Stimulated activated CD8-positive, alpha-beta memory T cell treated with anti-CD3 and anti-CD28 coated beads, Interleukin-12 subunit alpha, Interleukin-12 subunit beta, amount 100 ng/mL, for 4 hours (primary cell): ENCODE results near the gene RASAL2.
"Not testable (repeated sequence)": the region's sequence is repeated elsewhere in the genome, so short reads cannot be mapped to it uniquely, and the experiment has no call there.

Experiments
- DNase-seq: peaks from one replicate; pipeline ENCODE4 v3.0.0-alpha.2; 2020; ENCODE audit warnings: low read depth

Gene RASAL2

DNA sequence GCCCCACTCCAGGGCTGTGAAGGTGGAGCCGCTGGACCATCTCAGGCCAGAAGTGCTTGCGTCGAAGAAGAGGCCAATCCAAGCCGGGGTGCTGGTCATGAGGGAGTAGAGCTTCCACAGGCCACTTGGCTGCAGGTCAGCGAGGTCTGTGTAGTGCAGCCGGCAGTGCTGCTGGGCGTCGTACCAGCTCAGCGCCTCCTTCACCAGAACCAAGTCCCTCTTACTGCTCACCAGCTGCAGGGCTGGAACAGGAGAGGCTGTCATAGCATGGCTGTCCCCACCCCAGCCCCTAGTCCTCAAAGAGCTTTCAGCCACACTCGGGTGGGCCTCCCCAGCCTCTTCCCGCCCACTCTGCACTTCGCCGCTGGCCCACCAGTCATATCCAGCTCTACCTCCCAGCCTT, 400.7 kb downstream of the RASAL2 start:
- DNase-seq, result no peak

DNA sequence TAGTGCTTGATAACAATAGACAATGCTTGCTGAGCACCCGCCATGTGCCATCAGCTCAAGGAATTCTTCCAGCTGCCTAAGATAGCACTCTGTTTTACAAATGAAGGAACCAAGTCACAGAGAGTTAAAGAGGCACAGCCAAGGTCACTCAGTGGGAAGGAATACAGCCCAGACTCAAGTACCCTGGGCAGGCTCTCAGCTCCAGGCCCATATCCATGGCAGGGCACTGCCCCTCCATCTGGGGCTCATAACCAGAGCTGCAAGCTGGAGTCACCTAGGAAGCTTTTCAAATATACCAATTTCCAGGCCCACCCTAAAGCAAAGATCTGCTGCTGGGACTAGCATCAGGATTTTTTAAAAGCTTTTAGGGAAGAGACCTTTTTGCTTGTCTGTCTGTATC, 401.3 kb downstream of the RASAL2 start:
- no peak for DNase-seq

DNA sequence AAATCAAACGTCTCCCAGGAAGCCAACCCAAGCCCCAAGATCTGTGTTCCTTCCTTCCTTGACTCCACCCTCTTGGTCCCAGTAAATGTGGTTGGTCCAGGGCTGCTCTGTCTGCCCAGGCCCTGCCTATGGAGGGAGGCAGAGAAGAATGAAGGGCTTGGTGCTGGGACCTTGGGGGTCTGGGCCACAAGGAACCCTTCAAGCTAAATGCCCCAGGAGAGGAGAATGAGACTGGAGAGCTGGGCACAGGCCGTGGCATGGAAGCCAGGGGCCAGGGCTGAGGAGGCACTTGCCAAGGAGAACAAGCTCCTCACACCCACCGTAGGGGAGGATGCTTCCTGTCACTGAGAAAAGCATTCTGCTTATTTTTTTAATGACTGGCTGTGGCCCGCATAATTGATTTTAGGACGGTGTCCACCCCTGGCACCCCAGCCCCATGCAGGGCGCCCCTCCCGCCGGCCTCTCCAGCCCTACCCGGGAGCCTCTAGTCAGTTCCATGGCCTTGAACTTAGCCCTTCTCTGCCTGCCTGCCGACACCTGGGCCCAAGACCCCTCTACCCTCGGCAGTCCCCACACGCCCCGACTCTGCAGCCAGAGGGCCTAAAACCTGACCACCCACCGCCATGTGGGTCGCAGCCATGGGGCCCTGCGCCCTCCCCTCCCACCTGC, 402.0 kb downstream of the RASAL2 start:
- DNase-seq, result no peak

DNA sequence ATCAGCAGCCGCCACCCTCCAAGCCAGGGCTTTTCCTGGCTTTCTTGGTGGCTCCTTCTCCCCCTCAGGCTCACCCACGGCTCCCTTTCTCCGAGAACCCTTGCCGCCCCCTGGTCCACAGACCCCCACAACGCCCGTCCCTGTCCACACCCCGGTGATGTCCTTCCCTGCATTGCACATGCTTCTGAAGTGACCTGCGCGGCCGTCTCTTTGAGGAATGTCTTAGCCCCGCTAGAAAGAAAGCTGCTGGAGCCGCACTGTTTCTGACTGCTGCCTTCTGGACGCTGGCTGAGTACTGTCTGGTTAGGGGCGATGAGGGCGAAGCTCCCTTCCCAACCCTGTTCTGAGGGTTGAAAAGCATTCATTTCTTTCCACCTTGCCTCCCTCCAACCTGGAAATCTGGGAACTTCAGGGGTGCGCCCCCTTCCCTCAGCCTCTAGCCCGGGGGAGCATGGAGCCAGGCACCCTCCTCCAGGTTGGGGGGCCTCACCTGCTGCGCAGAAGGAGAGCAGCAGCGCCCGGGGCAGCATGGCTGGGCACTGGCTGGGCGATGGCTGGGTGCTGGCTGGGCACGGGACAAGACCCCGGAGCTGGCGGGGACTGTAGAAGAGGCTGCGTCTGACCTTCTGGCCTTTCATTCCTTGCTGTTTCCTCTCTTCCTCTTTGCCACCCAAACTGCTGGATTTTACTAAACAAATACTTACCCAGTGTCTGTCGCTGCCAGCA, 402.7 kb downstream of the RASAL2 start, which contains the start of gene CLEC20A:
CLEC20A (minus strand) TSS at position 555 of the 726 bp plus-strand sequence; CDS start at position 530, 25 bp downstream.
- DNase-seq, result no peak

DNA sequence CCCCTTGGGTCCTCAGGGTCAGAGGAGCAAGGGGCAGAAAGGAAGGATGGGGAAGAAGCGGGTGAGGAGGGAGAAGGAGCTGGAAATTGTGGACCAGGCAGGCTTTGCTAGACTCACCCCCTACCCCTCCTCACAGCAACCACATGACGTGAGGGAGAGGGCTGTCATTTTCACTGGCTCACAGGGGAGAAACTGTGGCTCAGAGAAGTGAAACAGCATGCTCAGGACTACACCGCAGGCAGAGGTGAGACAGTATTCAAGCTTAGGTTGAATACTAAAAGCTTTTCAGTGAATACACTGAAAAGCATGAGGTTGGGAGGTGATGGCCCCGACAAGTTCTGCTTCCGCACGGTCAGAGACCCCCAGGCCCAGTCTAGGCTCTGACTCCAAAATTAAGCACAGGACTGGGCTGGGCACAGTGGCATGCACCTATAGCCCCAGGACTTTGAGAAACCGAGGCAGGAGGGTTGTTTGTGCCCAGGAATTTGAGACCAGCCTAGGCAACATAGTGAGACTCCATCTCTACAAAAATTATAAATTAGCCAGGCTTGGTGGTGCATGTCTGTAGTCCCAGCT, 404.1 kb downstream of the RASAL2 start:
- DNase-seq, result no peak

DNA sequence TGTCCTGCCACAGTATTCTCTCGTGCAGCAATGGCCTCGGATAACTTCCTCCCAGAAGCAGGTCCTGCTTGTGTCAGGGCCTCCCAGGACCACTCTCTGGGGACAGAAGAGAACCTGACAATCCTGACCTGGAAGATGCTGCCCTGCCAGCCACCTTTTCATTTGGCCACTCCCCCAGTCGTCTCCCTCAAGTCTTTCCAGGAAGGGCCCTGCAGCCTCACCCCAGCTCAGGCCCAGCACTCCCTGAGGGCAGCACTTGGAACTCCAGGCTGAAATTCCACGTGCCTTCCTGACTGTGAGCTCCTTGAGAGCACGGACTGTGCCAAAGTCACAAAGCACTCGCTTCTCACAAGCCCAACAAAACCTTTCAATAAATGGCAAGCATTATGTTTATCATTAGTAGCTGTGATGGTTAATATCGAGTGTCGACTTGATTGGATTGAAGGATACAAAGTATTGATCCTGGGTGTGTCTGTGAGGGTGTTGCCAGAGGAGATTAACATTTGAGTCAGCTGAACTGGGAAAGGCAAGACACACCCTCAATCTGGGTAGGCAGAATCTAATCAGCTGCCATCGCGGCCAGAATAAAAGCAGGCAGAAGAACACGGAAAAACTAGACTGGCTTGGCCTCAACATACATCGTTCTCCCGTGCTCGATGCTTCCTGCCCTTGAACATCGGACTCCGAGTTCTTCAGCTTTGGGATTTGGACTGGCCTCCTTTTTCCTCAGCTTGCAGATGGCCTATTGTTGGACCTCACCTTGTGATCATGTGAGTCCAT, 405.2 kb downstream of the RASAL2 start:
- no peak for DNase-seq

DNA sequence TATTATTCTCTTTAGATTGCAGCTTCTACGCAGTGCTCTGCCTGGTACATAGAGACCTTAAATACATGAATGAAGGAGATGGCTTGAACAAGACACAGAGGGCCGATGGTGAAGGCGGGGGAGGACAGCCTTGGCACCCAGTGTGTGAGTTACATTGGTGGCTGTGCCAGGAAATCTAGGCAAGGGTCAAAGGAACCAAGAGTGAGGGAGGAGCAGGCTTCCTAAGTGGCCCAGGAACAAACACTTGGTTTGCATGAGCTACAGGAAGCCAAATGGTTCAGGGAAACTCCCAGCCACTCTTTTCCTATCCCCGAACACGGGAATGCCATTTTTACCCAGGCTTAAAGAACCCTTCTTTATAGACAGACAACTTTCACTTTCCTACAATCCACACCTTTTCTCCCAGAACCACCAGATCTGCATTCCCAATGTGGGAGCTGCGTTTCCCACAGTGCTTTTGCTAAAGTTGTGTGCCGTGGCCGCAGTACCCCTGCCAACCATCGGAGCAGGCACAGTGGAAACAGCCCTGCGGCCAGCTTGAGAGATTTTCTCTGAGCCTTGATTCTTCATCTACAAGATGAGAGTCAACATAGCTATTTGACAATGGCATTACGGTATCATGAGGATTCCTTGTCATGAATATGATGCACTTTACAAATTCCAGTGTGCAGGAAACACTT, 406.3 kb downstream of the RASAL2 start:
- DNase-seq, result no peak

DNA sequence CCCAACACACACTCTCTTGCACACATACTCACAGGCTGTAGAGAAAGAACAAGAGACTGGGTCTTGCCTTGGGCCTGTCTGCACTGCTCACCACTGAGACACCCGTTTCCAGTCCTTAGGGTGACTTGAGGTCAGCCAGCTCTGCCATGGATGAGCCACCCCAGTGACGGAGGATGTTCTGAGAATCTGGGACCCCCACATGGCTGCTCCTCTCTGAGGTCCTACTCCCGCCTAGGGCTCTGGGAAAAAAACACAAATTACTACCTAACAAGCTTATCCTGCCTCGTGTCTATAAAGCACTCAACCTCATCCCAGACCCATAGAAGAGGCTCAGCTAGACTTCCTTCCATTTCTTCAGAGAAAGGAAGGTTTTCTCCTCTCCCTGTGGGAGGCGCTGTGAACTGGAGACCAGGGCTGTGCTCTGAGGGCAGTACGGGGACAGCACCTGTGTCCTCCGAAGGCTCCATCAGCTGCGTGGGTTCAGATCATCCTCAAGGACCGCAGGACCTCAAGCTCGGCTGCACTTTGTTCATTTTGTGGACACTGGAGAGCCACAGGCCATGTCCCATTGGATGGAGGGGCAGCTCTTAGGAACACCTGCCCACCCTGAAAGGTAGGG, 407.1 kb downstream of the RASAL2 start:
- DNase-seq, result no peak

DNA sequence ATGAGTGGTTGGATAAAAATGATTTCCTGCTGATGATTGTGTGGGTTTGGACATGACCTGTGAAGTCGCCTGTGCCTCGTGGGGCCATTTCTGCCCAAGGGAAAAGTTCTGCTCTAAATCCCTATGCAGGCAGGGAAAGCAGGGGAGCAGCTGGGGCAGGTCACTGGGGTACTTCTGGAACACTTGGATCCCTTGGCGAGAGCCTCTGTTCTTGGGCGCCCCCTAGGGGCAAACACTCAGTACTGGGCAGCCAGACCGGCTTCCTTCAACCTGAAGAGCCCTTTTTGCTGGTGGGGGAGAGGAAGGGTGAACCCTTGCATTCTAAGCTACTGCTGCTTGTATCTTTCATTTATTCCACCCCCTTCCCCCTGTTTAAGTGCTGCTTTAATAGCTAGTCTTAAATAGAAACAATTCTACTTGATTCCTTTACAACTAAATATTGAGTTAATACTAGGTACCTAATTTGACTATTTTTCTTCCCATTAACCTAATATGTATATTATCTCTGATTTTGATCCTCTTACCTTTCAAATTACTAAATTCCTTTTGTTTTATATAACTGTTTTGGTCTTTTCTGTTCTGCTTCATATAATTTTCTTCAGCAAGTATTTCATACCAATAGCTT, 407.9 kb downstream of the RASAL2 start:
- no peak for DNase-seq

DNA sequence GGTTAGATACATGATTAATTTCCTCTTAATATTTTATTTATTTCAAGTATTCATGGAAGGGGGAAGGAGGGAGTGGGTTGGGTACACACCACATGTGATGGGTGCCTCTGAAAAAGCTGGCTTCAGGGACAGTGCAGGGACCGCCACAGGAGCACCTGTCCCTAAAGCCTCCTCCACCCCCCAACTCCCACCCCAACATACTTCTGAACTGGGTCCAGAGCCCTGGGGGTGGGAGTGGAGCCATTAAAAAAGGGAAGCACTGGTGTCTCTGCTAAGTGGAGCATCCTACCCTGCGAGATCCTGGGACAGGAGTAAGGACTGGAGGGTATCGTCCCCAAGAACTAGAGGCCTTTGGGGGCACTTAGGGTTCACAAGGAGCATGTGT, 408.4 kb downstream of the RASAL2 start:
- no peak for DNase-seq

DNA sequence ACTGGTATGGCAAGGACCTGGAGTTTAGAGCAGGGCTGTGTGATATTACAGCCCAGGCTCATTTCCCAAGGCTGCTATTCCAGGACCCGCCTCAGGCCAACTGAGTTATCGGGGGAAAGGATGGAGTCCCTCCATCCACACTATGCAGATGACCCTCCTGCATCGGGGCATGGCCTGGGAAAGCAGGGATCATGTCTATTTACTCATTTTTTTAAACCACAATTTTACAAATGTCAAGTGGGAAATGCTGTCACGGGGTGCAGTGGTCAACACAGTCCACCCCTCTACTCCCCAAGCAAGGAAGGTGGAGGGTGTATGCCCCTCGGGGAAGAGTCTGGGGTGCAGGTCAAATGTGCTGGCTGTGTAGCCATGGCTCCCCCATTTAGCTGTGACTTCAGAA, 409.0 kb downstream of the RASAL2 start:
- DNase-seq, result no peak

DNA sequence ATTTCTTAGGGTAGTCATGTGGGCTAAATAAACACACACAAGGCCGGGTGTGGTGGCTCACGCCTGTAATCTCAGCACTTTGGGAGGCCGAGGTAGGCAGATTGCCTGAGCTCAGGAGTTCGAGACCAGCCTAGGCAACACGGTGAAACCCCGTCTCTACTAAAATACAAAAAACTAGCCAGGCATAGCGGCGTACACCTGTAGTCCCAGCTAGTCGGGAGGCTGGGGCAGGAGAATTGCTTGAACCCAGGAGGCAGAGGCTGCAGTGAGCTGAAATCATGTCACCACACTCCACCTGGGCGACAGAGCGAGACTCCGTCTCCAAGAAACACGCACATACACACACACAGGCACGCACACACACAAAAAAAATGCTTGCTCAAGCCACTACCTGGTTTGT, 409.4 kb downstream of the RASAL2 start:
- DNase-seq, result not testable (repeated sequence)

DNA sequence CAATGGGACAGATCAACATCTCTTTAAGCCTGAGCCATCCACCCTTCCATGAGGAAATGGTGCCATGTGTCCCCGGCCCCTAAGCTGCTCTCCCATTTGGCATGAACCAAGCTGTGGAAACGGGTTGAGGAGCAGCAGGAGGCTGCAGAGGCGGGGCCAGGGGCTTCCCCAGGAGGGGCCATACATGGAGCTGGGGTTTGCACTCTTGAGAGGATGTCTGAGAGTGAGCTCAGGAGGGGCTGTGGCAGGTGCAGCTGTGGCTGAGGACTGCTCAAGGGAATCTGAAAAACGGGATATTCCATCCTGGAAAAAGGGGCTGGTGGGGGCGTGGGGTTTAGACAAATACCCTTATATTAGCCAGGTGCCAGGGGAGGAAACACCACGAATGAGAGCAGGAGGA, 409.9 kb downstream of the RASAL2 start:
- DNase-seq, result no peak

DNA sequence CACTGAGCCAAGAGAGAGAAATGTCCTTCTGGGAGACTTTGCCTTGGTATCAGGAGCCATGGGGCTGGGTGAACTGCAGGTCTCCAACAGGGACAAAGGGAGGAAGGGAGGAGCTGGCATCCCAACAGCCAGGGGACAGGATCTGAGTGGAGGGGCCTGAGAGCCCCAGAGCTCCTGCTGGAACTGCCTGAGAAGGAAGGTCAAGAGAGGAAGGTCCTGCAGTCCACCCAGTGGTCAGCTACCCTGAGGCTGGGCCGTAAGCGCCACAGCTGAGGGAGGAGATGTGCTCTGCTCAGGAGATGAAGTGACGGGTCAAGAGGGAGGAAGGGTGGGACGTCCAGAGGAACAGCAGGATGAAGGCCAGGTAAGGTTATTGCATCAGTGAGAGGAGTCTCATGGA, 410.4 kb downstream of the RASAL2 start:
- no peak for DNase-seq

DNA sequence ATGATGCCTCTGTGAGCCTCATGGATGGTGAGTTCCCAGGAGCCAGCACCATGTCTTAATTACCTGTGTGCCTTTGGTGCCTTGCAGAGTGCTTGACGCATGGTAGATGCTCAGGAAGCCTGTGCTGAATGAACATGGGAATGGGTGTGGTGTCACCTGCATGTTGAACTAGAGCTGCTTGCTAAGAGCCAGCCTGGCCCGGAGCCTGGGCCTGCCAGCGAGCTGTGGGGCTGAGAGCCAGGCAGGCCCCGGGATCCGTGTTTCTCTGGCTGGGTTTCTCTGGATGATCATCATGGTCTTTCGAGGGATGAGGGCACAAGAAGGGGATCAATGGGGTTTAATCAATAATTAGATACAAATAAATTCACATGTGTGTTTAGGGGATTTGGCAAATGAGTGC, 412.3 kb downstream of the RASAL2 start:
- DNase-seq, result no peak

DNA sequence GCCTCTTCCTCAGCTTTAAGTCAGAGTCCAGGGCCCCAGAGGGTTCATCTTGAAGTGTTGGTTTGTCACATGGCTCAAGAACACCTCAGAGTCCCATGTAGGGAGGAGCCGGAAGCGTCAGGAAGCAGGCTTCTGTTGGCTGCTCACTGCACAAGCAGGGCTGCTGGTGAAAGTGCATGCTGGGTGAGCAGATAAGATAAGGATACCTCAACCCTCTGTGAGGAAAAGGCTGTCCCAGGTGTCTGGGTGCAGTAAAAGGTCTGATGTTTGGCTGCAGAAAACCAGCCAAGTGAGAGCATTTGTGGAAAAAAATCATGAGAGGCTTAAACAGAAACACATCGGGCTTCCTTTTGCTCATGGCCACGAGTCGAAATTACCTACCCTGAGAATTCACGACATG, 412.8 kb downstream of the RASAL2 start:
- no peak for DNase-seq

DNA sequence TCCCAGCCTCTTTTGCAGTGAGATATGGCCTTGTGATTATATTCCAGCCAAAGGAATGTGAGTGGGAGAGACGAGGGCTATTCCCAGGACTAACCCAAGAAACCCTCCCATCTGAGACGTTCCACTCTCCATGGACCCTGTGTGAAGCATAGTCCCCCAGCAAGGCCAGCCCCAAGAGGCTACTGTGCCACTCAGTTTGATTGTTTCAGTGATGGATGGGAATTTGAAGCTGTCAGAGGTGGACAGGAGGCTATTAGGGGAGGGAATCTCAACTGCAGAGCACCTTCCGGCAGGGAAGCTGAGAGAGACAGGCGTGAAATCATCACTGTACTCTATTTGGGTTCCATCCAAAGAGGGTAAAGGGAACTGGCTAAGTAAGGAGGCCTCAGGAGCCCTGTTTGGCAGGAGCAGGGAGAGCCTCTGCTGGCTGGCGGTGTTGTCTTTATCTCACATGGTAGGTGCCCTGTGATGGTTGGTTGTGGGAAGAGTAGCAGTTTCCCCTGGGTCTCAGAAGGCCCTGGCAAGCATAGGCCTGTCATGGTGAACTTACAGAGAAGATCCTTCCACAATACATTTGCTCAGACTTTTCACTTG, 415.6 kb downstream of the RASAL2 start:
- no peak for DNase-seq

DNA sequence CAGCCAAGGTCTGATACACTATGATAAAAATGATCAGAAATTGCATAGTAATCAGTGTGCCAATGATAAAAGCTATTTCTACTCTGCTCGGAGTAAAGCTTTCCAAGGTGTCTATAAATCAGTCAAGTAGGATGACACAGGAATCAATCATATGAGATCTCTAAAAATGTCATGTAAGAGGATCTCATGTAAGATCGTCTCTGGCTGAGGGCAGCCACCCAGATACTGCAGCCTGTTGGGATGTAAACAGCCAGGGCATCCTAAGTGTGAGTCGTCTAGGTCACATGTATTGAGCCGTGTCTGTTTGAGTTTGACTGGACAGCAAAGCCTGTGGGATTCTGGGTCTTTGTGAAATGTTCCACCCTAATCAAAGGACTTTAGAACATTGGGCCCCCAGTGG, 416.3 kb downstream of the RASAL2 start:
- DNase-seq, result no peak

DNA sequence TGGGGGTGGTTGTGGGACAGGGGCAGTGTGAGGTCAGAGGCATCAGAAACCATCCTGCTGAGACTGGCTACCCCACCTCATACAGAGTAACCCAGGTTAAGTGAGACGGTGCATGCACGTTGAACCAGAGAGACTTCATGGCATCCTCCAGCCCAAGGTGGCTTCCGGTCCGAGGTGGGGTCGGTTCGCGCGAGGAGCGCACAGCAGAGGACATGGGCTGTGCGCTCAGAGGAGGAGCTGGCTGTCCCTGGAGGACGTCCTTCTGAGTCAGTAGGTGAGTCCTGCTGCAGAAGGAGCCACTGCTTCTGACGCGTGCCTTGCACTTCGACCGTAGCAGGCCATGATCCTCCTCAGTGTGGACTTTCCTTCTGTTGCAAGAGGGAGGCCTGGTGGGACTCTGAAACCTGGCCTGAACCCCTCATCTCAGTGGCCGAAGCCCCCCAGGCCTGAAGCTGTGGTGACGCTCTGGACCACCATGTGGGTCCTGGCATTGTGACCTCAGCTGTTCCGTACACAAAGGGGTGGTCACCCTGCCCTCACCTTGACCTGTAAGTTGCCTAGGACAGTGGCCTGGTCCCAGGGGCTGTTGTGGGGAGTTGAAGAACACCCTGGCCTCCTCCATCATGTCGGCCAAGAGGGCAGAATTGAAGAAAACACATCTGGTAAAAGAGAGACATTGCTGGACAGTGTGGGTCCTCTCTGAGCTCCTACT, 418.8 kb downstream of the RASAL2 start, which contains the start of gene TEX35:
TEX35 (plus strand) TSS at position 544 of the 712 bp plus-strand sequence; CDS start at position 624, 80 bp downstream.
- no peak for DNase-seq
